Measurements from ENCODE around the gene LDB2. TPM values are rescaled to one million over a fixed set of nuclear protein-coding genes. Genes with fewer than 3 reads are reported as not detected.

Gene LDB2
- total and polyA plus RNA-seq, 2 of the 8 experiments (the other 6 are each of a cell fraction or from before 2014, with no cell fraction given) = 57.0 to 140 TPM

DNA sequence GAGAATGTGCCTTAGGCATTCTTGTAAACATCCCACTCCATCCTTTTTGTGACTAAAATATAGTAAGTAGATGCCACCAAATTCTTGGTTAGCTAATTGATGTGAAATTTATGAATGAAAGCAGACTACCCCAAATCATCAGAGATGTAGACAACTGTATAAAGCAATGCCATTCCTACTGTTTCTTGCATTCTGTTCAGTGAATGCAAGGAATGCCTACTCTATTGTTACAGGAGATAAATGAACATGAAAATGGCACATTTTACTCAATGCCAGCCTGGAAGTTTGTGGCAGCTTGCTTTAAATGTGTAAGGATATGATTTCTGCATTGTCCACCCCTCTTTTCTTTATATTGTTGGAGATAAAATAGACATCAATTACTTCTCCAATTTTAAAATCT, 317.9 kb downstream of the LDB2 start:
- Histone ChIP-seq H2AK5ac (ENCODE audit: low read depth, low read length) (no peak overlapping the region), H3K4ac (replicated peaks; ENCODE audit: insufficient read length, low read depth, low read length) (no peak overlapping the region), H4K8ac (ENCODE audit: extremely low read depth, insufficient read depth, low read length) (no peak overlapping the region), H4K91ac (replicated peaks; ENCODE audit: insufficient read length, low read length) (no peak overlapping the region), H3K18ac (ENCODE audit: extremely low read depth, low read length) (no peak overlapping the region), H3K4me1 (replicated peaks in 1 of 4; ENCODE audit: control insufficient read depth in 3 of 4, insufficient read depth in 4 of 4, low read length in 3 of 4) (no peaks in the 10 kb centered on the region), H2BK5ac (ENCODE audit: low read depth, low read length) (no peak overlapping the region), H4K20me1 (replicated peaks in 1 of 2; ENCODE audit: control insufficient read depth in 1 of 2, insufficient read depth in 2 of 2, low read length in 2 of 2) (no peaks in the 10 kb centered on the region), H3K14ac (ENCODE audit: insufficient read length) (no peak overlapping the region), H3K4me3 (ENCODE audit: extremely low read depth in 1 of 4, insufficient read depth in 2 of 4, low read depth in 3 of 4, low read length in 4 of 4) (no peak overlapping the region), H2BK12ac (ENCODE audit: low read depth, low read length) (no peak overlapping the region), H3K4me2 (ENCODE audit: insufficient read depth in 1 of 2, low read depth in 2 of 2, low read length in 2 of 2) (no peak overlapping the region), H2BK120ac (replicated peaks; ENCODE audit: low read depth, low read length) (no peak overlapping the region), H3K27ac (ENCODE audit: low read depth, low read length) (no peak overlapping the region), H3K27me3 (replicated peaks in 1 of 4; ENCODE audit: control insufficient read depth in 3 of 4, extremely low read depth in 1 of 4, insufficient read depth in 3 of 4, low read length in 3 of 4) (no peaks in the 10 kb centered on the region), H4K5ac (ENCODE audit: insufficient read length, low read depth, low read length) (no peak overlapping the region), H2BK20ac (ENCODE audit: low read length) (no peak overlapping the region), H3K56ac (replicated peaks; ENCODE audit: insufficient read length, low read depth, low read length) (no peak overlapping the region), H2AFZ (ENCODE audit: low read length) (no peak overlapping the region), H3K79me2 (ENCODE audit: control insufficient read depth in 1 of 2, insufficient read depth in 2 of 2, low read length in 2 of 2) (no peaks in the 10 kb centered on the region), H3K9me3 (ENCODE audit: insufficient read depth in 2 of 2, low read depth in 1 of 2, low read length in 1 of 2) (no peaks in the 10 kb centered on the region), H2BK15ac (ENCODE audit: low read length) (no peak overlapping the region), H3K36me3 (ENCODE audit: control insufficient read depth in 2 of 4, insufficient read depth in 4 of 4, low read length in 3 of 4) (no peaks in the 10 kb centered on the region), H3K79me1 (ENCODE audit: low read depth, low read length) (no peaks in the 10 kb centered on the region), H3K23me2 (ENCODE audit: low read depth, low read length) (no peaks in the 10 kb centered on the region), H3K9ac (replicated peaks in 1 of 4; ENCODE audit: extremely low read depth in 1 of 4, low read depth in 3 of 4, low read length in 3 of 4) (no peak overlapping the region), H3K23ac (ENCODE audit: insufficient read length) (no peak overlapping the region)
- TF ChIP-seq CTBP2 (IDR thresholded peaks at IDR 0.05; ENCODE audit: borderline replicate concordance, insufficient read depth, insufficient read length, low read length) (no peak), TAF7 (optimal IDR thresholded peaks at IDR 0.05; ENCODE audit: borderline replicate concordance, low read depth, low read length) (no peak), CEBPB (IDR thresholded peaks at IDR 0.05; ENCODE audit: low read depth, low read length) (no peak), SP4 (IDR thresholded peaks at IDR 0.05; ENCODE audit: low read length) (no peak)
- ChIA-PET POLR2A (ENCODE audit: partially characterized antibody) (no interaction called here), CTCF (ENCODE audit: partially characterized antibody) (interaction anchor here (1.0 to 1.4 kb wide), 5 partner anchors 8 to 151 kb away, joined by 3 to 8 read pairs (median 5); no protein-coding TSS in a partner anchor)
- FAIRE-seq = no peak
- DNase-seq (ENCODE audit: low read depth in 1 of 2, low spot score in 2 of 2) = no peak

All from H1 (cell line).